NCI-H82 (cell line): Measurements from ENCODE around the gene C19orf12.
"Not testable (repeated sequence)": the region's sequence is repeated elsewhere in the genome, so short reads cannot be mapped to it uniquely, and the experiment has no call there.

Experiments used
- DNase-seq: peaks from one replicate; lab custom pipeline; 2025; lab: John Stamatoyannopoulos, UW

Gene C19orf12

GRCh38 chr19:29675120-29675649 is 39.9 kb downstream of the C19orf12 start:
- DNase-seq = no peak

DNA sequence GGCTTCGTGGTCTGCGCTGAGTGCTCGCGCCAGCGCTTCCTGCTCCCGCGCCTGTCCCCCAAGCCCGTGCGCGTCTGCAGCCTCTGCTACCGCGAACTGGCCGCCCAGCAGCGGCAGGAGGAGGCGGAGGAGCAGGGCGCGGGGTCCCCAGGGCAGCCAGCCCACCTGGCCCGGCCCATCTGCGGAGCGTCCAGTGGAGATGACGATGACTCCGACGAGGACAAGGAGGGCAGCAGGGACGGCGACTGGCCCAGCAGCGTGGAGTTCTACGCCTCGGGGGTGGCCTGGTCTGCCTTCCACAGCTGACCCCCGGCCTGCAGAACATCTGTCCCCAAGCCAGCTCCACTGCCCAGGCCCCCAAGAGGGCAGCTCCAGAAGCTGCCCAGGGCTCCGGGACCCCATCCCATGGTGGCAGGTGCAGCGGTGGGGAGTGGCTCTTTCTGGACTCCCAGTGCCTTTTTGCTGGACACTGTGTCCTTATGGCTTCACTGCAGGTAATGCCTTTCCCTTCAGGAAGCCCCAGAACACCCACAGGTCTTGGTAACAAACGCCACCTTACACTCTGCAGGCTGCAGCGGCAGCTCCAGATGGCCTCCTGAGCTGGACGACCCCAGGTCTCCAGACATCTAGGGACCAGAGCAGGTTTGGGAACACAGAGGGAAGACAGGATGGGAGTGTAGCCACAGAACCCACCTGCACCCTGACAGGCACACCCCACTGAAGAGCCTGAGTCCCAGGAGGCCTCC is 40.5 kb downstream of the C19orf12 start:
- DNase-seq = no peak

DNA sequence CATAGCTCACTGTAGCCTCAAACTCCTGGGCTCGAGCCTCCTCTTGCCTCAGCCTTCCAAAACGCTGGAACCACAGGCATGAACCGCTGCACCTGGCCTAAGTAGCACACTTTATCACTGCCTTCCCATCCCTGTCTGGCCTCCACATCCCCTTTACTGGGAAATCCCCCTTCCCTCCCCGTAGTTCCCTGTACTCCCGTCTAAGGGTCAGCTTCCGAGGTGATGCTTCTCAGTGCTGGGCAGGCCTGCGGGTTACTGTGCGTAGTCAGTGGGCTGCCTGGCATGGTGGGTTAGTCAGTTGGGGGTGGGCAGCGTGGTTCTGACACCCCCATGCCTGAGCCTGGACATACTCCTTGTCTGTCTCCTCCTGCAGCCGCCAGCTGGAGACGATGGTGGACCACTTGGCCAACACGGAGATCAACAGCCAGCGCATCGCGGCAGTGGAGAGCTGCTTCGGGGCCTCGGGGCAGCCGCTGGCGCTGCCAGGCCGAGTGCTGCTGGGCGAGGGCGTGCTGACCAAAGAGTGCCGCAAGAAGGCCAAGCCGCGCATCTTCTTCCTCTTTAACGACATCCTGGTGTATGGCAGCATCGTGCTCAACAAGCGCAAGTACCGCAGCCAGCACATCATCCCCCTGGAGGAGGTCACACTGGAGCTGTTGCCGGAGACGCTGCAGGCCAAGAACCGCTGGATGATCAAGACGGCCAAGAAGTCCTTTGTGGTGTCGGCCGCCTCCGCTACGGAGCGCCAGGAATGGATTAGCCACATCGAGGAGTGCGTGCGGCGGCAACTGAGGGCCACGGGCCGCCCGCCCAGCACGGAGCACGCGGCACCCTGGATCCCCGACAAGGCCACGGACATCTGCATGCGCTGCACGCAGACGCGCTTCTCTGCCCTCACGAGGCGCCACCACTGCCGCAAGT is 41.4 kb downstream of the C19orf12 start:
- no peak for DNase-seq

DNA sequence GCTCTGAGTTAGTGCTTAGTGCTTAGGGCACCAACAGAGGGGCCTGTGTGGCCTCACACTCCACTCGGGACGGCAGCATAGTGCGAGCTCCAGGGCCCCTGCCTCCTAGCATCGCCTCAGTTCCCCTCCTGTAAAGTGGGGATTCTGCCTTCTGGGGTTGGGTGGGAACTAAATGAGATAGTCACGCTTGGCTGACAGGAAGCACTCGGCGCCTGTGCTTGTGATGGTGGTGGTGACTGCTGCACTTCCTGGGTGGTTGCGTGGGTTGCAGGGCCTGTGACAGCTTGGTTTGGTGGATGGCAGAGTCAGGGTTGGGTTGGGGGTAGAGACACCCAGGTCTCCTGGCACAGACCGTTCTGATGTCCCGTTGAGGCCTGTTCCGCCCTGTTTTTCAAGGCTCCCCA is 42.1 kb downstream of the C19orf12 start:
- no peak for DNase-seq

GRCh38 chr19:29672319-29672932 is 42.6 kb downstream of the C19orf12 start:
- no peak for DNase-seq

GRCh38 chr19:29671393-29672160 is 43.5 kb downstream of the C19orf12 start:
- DNase-seq = peak; percentile 78

- not testable (repeated sequence) for DNase-seq
These were observed 44.1 kb downstream of the C19orf12 start for GRCh38 chr19:29671026-29671392.

GRCh38 chr19:29670255-29670654 is 44.8 kb downstream of the C19orf12 start:
- no peak for DNase-seq

DNA sequence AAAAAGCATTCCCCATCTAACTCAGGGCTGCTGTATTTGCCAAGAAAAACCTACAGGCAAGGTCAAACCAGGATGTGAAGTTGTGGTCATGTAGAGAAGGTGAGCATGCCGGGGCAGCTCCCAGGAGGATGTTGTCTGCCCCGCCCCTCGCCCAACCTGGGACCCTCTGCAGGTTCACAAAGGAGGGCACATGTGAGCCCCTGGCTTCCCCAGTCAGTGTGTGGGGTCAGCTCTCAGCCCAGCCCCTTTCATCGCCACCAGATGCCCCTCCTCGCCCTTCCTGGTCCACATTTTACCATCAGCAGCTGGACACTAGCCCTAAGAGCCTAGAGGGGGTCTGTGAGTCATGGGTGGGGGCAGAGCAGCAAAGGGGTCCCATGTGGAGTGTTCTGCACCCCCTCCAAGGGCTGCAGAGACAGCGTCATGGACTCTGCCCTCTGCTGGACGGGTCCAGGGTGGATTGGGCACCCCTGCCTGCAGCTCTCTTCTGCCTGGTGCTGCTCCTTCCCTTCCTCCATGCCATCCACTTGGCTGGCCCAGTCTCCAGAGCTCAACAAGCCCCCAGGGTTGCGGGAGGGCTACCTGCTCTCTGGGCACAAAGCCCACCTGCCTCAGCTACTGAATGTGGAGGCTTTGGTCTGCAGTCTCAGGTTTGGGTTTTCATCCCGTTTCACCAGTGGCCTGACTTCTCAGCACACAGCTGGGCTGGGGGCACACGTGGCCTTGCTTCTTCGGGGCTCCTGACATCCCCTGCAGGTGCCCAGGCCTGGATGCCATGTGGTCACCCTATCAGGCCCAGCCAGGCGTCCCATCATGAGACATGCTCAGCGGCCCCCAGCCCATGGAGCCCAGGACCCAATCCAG is 46.1 kb downstream of the C19orf12 start:
- DNase-seq = no peak

GRCh38 chr19:29667901-29668341 is 47.1 kb downstream of the C19orf12 start:
- DNase-seq = peak; percentile 18

DNA sequence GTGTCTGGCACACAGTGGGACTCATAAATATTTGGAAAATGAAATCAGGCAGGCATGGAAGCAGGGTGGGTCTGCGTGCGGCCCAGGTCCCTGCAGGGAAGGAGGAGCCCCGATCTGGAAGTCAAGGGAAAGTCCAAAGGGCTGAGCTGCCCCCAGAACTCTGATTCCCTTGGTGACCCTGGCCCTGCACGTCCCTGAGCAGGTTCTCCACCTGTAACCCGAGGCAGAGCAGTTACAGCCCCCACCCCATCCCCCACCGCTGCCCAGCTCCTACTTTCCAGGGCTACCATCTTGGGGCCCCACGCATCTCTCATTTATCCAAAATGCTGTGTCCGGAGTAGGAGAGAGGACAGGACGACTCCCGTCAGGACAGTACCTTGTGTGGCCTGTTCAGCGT is 47.7 kb downstream of the C19orf12 start:
- DNase-seq = no peak

DNA sequence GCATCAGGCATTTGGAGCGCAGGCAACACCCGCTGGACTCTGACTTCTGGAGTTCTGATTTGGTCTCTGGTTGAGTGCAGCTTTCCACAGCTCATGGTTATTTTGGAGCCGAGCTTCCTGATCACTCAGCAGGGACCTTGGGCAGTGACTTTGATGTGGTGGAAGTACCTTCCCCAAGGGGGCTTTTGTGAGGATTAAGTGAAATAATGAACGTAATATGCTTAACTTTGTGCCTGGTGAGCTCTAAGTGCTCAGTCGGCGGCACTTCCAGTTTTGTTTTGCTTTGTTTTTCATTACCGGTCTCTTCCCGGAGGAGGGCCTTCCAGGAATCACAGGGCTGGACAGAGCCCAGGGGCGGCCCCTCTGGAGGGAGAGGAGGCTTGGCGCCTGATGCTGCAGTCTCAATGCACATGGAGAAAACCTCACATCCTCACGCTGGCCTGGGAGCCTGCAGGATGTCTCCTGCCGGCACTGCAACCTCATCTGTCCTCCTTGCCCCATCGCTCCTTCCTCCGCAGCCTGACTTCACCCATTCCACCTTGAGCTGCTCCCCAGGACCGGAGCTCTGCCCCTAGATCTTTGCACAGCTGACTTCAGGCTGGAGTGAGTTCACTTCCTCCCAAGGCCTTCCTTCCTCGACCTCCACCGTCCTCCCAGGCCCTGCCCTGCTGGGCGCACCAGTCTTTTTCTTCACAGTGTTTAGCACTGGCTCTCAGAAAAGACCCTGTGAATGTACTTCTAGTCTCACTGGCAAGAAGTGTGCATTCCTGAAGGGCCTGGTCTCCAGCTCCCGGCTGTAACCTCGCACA is 48.3 kb downstream of the C19orf12 start:
- peak; percentile 65 for DNase-seq

GRCh38 chr19:29665826-29666577 is 49.1 kb downstream of the C19orf12 start:
- no peak for DNase-seq

DNA sequence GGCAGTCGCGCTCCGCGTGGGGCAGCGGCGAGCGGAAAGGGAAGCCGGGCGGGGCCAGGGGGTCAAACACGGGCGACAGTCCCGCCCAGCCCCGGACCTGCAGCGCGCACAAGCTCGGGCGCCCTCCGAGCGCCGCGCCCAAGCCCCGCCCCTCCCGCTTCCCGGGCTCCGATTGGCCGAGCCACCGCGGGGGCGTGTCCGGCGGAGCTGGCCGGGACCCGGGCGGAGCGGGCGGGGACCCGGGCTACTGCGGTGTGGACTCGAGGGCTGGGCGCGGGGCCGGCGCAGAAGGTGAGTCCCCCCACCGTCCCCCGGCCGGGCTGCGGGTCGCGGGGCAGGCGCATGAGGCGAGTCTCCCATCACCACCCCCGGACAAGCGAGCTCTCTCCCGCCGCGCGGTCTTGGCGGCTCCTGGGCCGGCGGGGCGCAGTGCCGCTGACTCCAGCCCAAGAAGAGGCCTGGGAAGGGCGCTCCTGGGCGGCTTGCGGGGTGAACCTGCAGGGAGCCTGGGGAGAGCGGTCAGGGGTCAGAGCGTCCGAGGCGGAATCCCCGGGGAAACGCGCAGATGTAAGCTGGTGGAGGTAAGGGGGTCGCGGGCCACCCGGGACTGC is 49.7 kb downstream of the C19orf12 start, which contains the start of gene PLEKHF1:
Gene PLEKHF1, plus strand, starts transcription at position 247 of the 611 bp plus-strand sequence. CDS start 8,379 bp downstream, outside the sequence.
- DNase-seq = peak; percentile 82

GRCh38 chr19:29664753-29665214 is 50.3 kb downstream of the C19orf12 start:
- no peak for DNase-seq

DNA sequence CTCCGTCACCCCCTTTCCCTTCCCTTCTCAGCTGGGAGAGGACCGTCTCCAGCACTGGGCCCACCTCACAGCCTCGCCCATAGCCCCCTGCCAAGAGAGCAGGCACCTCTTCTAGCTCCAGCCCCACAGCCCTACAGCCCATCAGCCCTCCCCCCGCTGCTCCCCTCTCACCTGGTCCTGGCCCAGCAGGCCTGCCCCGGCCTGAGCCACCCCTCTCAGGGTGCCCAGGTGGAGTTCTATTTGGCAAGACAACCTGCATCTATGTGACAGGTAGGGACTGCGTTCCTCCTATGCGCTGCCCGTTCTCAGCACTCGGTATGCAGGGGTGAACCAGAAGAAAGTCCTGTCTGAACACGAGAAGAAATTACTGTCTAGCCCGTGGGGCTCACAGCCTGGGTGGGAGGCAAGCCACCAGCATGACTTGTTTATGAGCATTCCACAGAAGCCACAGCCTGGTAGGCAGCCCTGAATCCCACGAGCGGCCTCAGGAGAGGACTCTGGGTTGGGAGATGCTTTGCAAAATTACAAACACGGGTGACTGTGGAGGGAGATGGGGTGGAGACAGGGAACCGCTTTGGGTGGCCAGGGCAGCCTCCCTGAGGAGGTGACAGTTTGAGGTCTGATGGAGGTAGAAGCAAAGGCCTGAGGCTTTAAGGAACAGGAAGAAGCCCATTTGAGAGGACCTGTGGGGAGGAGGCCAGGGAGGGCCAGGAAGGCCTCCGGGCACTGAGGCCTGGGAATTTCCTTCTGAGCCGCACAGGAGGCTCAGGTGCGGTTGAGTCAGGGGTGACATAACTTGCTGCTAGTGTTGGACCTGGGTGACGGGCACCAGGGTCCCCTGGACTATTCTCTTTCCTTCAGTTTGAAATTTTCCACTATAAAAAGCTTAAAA is 51.0 kb downstream of the C19orf12 start:
- no peak for DNase-seq
